CD14-positive monocyte (primary cell): ENCODE data around the gene CDK6. TPM values are rescaled to one million over a fixed set of nuclear protein-coding genes. Genes with fewer than 3 reads are reported as not detected.
"Not testable (repeated sequence)": the region's sequence is repeated elsewhere in the genome, so short reads cannot be mapped to it uniquely, and the experiment has no call there.

Experiments
- DNase-seq, 3 donors: peaks; one replicate each; pipeline ENCODE4 v3.0.0-alpha.2; 2011 to 2022
- H2AFZ ChIP-seq: 2 replicates; pipeline ENCODE4 v1.6.0; 2012; ENCODE audit warnings: mild to moderate bottlenecking, low read depth, low read length, inconsistent platforms; ENCODE audit not compliant: insufficient read depth, poor library complexity, severe bottlenecking
- H3K27ac ChIP-seq, 2 donors: 1 replicate in 1 of 2; 2 replicates in 1 of 2; pipeline ENCODE4 v1.5.1; 2012 to 2013; ENCODE audit warnings: low read length in 2 of 2, control low read depth in 1 of 2, inconsistent platforms in 1 of 2, low read depth in 1 of 2, mild to moderate bottlenecking in 1 of 2
- H3K27me3 ChIP-seq, 2 donors: one replicate each; pipeline versions ENCODE4 v1.6.0 to v1.6.1; 2011 to 2013; ENCODE audit warnings: low read length in 2 of 2; ENCODE audit not compliant: control insufficient read depth in 2 of 2, insufficient read depth in 2 of 2
- H3K36me3 ChIP-seq, 2 donors: replicated peaks in 1 of 2; 1 replicate in 1 of 2; 2 replicates in 1 of 2; pipeline versions ENCODE4 v1.5.1 to v1.6.1; 2012 to 2013; ENCODE audit warnings: low read length in 2 of 2, control low read depth in 1 of 2, inconsistent platforms in 1 of 2, mild to moderate bottlenecking in 1 of 2; ENCODE audit not compliant: insufficient read depth in 2 of 2, control insufficient read depth in 1 of 2
- H3K4me1 ChIP-seq, 2 donors: 1 replicate in 1 of 2; 2 replicates in 1 of 2; pipeline versions ENCODE4 v1.5.1 to v1.6.1; 2012 to 2013; ENCODE audit warnings: low read length in 2 of 2, control low read depth in 1 of 2, inconsistent platforms in 1 of 2, mild to moderate bottlenecking in 1 of 2, moderate library complexity in 1 of 2; ENCODE audit not compliant: insufficient read depth in 2 of 2, control insufficient read depth in 1 of 2
- H3K4me2 ChIP-seq: replicated peaks from 2 replicates; pipeline ENCODE3; 2012; ENCODE audit warnings: low read length, moderate library complexity, mild to moderate bottlenecking; ENCODE audit not compliant: poor library complexity, severe bottlenecking; ENCODE audit errors: extremely low read depth
- H3K4me3 ChIP-seq, 3 experiments: fragments of 200-600 bp in 1 of 3; sonication (generic) in 1 of 3; replicated peaks in 1 of 3; 1 replicate in 2 of 3; 2 replicates in 1 of 3; pipeline ENCODE4 v1.5.1; 2011 to 2013; ENCODE audit warnings: low read length in 3 of 3, mild to moderate bottlenecking in 3 of 3, control low read depth in 2 of 3, low read depth in 2 of 3, inconsistent platforms in 1 of 3, moderate library complexity in 1 of 3
- H3K79me2 ChIP-seq: 2 replicates; pipeline ENCODE4 v1.6.0; 2012; ENCODE audit warnings: mild to moderate bottlenecking, control low read depth, inconsistent platforms, low read length, moderate library complexity; ENCODE audit not compliant: insufficient read depth
- H3K9ac ChIP-seq: 2 replicates; pipeline ENCODE4 v1.6.0; 2017; ENCODE audit warnings: low read length, mild to moderate bottlenecking; ENCODE audit not compliant: insufficient read depth, poor library complexity, severe bottlenecking
- H3K9me3 ChIP-seq, 2 donors: replicated peaks in 1 of 2; 1 replicate in 1 of 2; 2 replicates in 1 of 2; pipeline versions ENCODE4 v1.5.1 to v1.6.1; 2012 to 2013; ENCODE audit warnings: low read length in 2 of 2, control low read depth in 1 of 2; ENCODE audit not compliant: control insufficient read depth in 1 of 2, insufficient read depth in 1 of 2
- H4K20me1 ChIP-seq: 2 replicates; pipeline ENCODE4 v1.6.0; 2012; ENCODE audit warnings: mild to moderate bottlenecking, low read length, control low read depth, moderate library complexity; ENCODE audit not compliant: insufficient read depth
- H3K27ac Mint-ChIP-seq, 7 donors: one replicate each; pipeline ENCODE4 v1.8.0; 2020; ENCODE audit warnings: mild to moderate bottlenecking in 7 of 7, mixed read lengths in 7 of 7, moderate library complexity in 6 of 7, inconsistent platforms in 2 of 7
- H3K27me3 Mint-ChIP-seq, 3 donors: one replicate each; pipeline ENCODE4 v1.8.0; 2021 to 2022; ENCODE audit warnings: low read depth in 3 of 3, mild to moderate bottlenecking in 3 of 3, mixed read lengths in 3 of 3, moderate library complexity in 3 of 3, inconsistent platforms in 1 of 3
- H3K36me3 Mint-ChIP-seq, 2 donors: one replicate each; pipeline ENCODE4 v1.8.0; 2020; ENCODE audit warnings: mixed read lengths in 2 of 2, inconsistent platforms in 1 of 2, mild to moderate bottlenecking in 1 of 2
- H3K4me1 Mint-ChIP-seq: one replicate; pipeline ENCODE4 v1.8.0; 2020; ENCODE audit warnings: mild to moderate bottlenecking, mixed read lengths
- H3K4me3 Mint-ChIP-seq, 2 donors: one replicate each; pipeline ENCODE4 v1.8.0; 2020; ENCODE audit warnings: mild to moderate bottlenecking in 2 of 2, mixed read lengths in 2 of 2, moderate library complexity in 1 of 2
- H3K9me3 Mint-ChIP-seq, 7 donors: one replicate each; pipeline ENCODE4 v1.8.0; 2020 to 2022; ENCODE audit warnings: mixed read lengths in 7 of 7, mild to moderate bottlenecking in 6 of 7, moderate library complexity in 6 of 7, inconsistent platforms in 2 of 7
- CTCF ChIP-seq: fragments of 200-600 bp; IDR thresholded peaks from one replicate; pipeline ENCODE4 v1.8.0; 2022; ENCODE audit warnings: antibody characterized with exemption, mild to moderate bottlenecking
- WGBS: methylation state at CpG from one replicate; pipeline ENCODE4 v1.1.5; 2013; ENCODE audit warnings: missing lambda C conversion rate; ENCODE audit not compliant: insufficient coverage; 5-methylcytosine and 5-hydroxymethylcytosine counted together
- intact Hi-C, 2 donors: fragments of 100-400 bp; cut with micrococcal nuclease; formaldehyde crosslinking; loops; one replicate each; pipeline versions ENCODE4 v1.15.0 to v1.15.1; 2023
- polyA plus RNA-seq, 3 donors: library from polyadenylated mRNA; depleted of rRNA in 1 of 3; unstranded in 2 of 3; stranded (reverse) in 1 of 3; fragments of 300-500 nt in 2 of 3; fragments of >200 nt in 1 of 3; fragmentation: Illumina TruSeq in 2 of 3; gene quantifications; 1 replicate in 2 of 3; 2 replicates in 1 of 3; pipeline ENCODE4 v1.2.3, GENCODE V29; 2012 to 2021

CDK6 gene
- polyA plus RNA-seq, 3 donors = 3.4 to 4.3 (median 3.8) TPM

GRCh38 chr7:92745241-92745640, 91.1 kb downstream of the CDK6 start:
- Mint-ChIP-seq H3K4me3 (no peak overlapping the region), H3K27me3 (no peaks in the 10 kb centered on the region), H3K36me3 (peaks cover 4% of the 10 kb centered on the region in 2 donors), H3K27ac (no peak overlapping the region), H3K9me3 (peaks cover 0 to 2% (median 0%) of the 10 kb centered on the region in 7 donors), H3K4me1 (peaks cover 18% of the 10 kb centered on the region)
- H3K27me3 ChIP-seq = no peaks in the 10 kb centered on the region
- peaks cover 24% of the 10 kb centered on the region for H3K79me2 ChIP-seq
- H3K27ac ChIP-seq = no peak overlapping the region
- no peaks in the 10 kb centered on the region for H4K20me1 ChIP-seq
- no peak overlapping the region for H3K4me3 ChIP-seq
- DNase-seq = no peak
- intact Hi-C loops = no loop called here
- H3K4me1 ChIP-seq = peaks cover 2 to 14% of the 10 kb centered on the region in 2 donors
- TF ChIP-seq CTCF = no peak
- no peak overlapping the region for H3K9ac ChIP-seq
- no peaks in the 10 kb centered on the region for H3K9me3 ChIP-seq
- no peak overlapping the region for H3K4me2 ChIP-seq
- H3K36me3 ChIP-seq = no peaks in the 10 kb centered on the region
- WGBS = 94% methylated on average over 2 of the region's 4 CpGs
- no peak overlapping the region for H2AFZ ChIP-seq

- not testable (repeated sequence) for H4K20me1 ChIP-seq
Observed at GRCh38 chr7:92744180-92744579, 92.2 kb downstream of the CDK6 start.

More at GRCh38 chr7:92744180-92744579, 92.2 kb downstream of the CDK6 start:
- H3K9me3 ChIP-seq, H2AFZ ChIP-seq, intact Hi-C loops, H3K27me3 Mint-ChIP-seq, H3K27ac ChIP-seq, H3K9me3 Mint-ChIP-seq, DNase-seq, H3K36me3 Mint-ChIP-seq, H3K4me2 ChIP-seq, H3K9ac ChIP-seq, H3K4me3 ChIP-seq, H3K36me3 ChIP-seq, H3K4me3 Mint-ChIP-seq, H3K27ac Mint-ChIP-seq, H3K4me1 ChIP-seq, H3K27me3 ChIP-seq: not testable (repeated sequence)
- peaks cover 20% of the 10 kb centered on the region for H3K79me2 ChIP-seq
- H3K4me1 Mint-ChIP-seq = peaks cover 10% of the 10 kb centered on the region
- 100% methylated on average over 1 of the region's 4 CpGs for WGBS
